A549 treated with CORT108297 at 1 μM for 4 hours (cell line): Measurements from ENCODE around the gene FGD5. TPM values are rescaled to one million over a fixed set of nuclear protein-coding genes. Genes with fewer than 3 reads are reported as not detected.

Experiments used
- total RNA-seq: library from RNA; stranded (reverse); fragments of 200-300 nt; extraction: Qiagen RNA extraction; gene quantifications from 5 replicates; pipeline ENCODE4 v1.2.3, GENCODE V29; 2022

The FGD5 gene
- total RNA-seq, result 0.02 to 0.03 TPM (median 0.02 TPM) in 3 of 5 replicates, not detected in the others

GRCh38 chr3:14818804-14819500, at the start of gene FGD5:
Gene FGD5 (plus strand): TSS chr3:14818962. CDS start chr3:14819072, 110 bp downstream.

GRCh38 chr3:14947100-14947885, 128.5 kb downstream of the FGD5 start, which contains the start of gene NR2C2:
Gene NR2C2 (plus strand): TSS chr3:14947583. CDS start chr3:15003915, 56,332 bp downstream.

Other genes starting within 250 kb of the FGD5 start
- 10.6 to 16.6 TPM (median 11.5 TPM) in 5 replicates for gene CCDC174, start 167.2 kb upstream of the FGD5 start, total RNA-seq
- 0.02 to 0.05 TPM in 2 of 5 replicates, not detected in the others for gene C3orf20, start 143.8 kb upstream of the FGD5 start, total RNA-seq
- 11.2 to 20.6 TPM (median 17.0 TPM) in 5 replicates for gene NR2C2, start 128.6 kb downstream of the FGD5 start, total RNA-seq
- 45.1 to 63.6 TPM (median 55.6 TPM) in 5 replicates for gene MRPS25, start 246.4 kb downstream of the FGD5 start, total RNA-seq